Measurements from ENCODE around the gene GRIK4. TPM values are rescaled to one million over a fixed set of nuclear protein-coding genes. Genes with fewer than 3 reads are reported as not detected.

The GRIK4 gene
- total RNA-seq, 2 experiments from 2014 or later, result 0.06 TPM; not detected in 1

DNA sequence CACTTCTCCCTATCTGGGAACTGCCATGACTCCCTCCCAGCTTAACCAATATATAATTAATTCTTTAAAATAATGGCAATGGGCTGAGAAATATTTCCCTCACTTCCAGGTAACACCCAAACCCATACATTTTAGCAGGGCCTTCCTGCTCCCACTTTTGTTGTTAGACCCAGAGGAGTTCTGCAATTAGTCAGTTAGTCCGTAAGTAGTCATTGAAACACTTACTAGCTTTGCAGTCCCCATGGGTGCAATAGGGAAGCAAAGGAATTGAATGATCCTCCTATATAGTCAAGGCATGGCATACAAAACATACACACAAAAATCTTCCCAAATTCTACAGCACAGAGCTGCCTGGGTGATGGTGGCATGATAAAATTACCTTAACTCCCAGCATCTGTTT, 258.4 kb downstream of the GRIK4 start:
- CTCF ChIA-PET (ENCODE audit: unreplicated experiment), result interaction anchor here (0.6 kb wide), 1 partner anchor 183 kb away, joined by 3 read pairs; no protein-coding TSS in a partner anchor
- POLR2A ChIA-PET, result no interaction called here
- intact Hi-C loops (cut with micrococcal nuclease; ENCODE audit: unreplicated experiment), result no loop called here
- Histone ChIP-seq H4K20me1 (ENCODE audit: insufficient read depth, low read length) (no peaks in the 10 kb centered on the region), H3K4me3 (ENCODE audit: low read depth, low read length, poor library complexity, severe bottlenecking) (no peak overlapping the region), H3K9me2 (ENCODE audit: insufficient read depth, low read length) (no peaks in the 10 kb centered on the region), H2AFZ (ENCODE audit: low read length) (no peak overlapping the region), H3K27ac (ENCODE audit: low read depth, low read length, poor library complexity, severe bottlenecking) (no peak overlapping the region), H3K9me3 (ENCODE audit: low read length) (peaks cover 14% of the 10 kb centered on the region; the same call in 1 of the 2 replicates), H3K36me3 (ENCODE audit: insufficient read depth, low read length) (no peaks in the 10 kb centered on the region), H3K4me1 (ENCODE audit: insufficient read depth, low read length, poor library complexity, severe bottlenecking) (no peaks in the 10 kb centered on the region), H3K4me2 (ENCODE audit: low read length) (no peak overlapping the region), H3K79me2 (ENCODE audit: insufficient read depth, low read depth, low read length) (no peaks in the 10 kb centered on the region)
- TF ChIP-seq CTCF (conservative IDR thresholded peaks at IDR 0.05; ENCODE audit: low read length) (no peak), EZH2phosphoT487 (IDR thresholded peaks at IDR 0.05; ENCODE audit: borderline replicate concordance, low read depth, low read length) (no peak)
- no peak for DNase-seq (ENCODE audit: low spot score)
- no TSS peak for BruUV-seq (replicated peaks)

GRCh38 chr11:120771551-120772060, 260.1 kb downstream of the GRIK4 start:
- H3K9me2 ChIP-seq (ENCODE audit: insufficient read depth, low read length), result no peaks in the 10 kb centered on the region
- H3K4me3 ChIP-seq (ENCODE audit: low read depth, low read length, poor library complexity, severe bottlenecking), result no peak overlapping the region
- H3K36me3 ChIP-seq (ENCODE audit: insufficient read depth, low read length), result no peaks in the 10 kb centered on the region
- no peak for DNase-seq (ENCODE audit: low spot score)
- H3K9me3 ChIP-seq (ENCODE audit: low read length), result peaks cover 14% of the 10 kb centered on the region; the same call in 1 of the 2 replicates
- TF ChIP-seq EZH2phosphoT487 (IDR thresholded peaks at IDR 0.05; ENCODE audit: borderline replicate concordance, low read depth, low read length) (no peak), CTCF (conservative IDR thresholded peaks at IDR 0.05; ENCODE audit: low read length) (no peak)
- no peaks in the 10 kb centered on the region for H3K79me2 ChIP-seq (ENCODE audit: insufficient read depth, low read depth, low read length)
- no peaks in the 10 kb centered on the region for H3K4me1 ChIP-seq (ENCODE audit: insufficient read depth, low read length, poor library complexity, severe bottlenecking)
- no peak overlapping the region for H2AFZ ChIP-seq (ENCODE audit: low read length)
- CTCF ChIA-PET (ENCODE audit: unreplicated experiment), result no interaction called here
- no TSS peak for BruUV-seq (replicated peaks)
- no peak overlapping the region for H3K27ac ChIP-seq (ENCODE audit: low read depth, low read length, poor library complexity, severe bottlenecking)
- no peak overlapping the region for H3K4me2 ChIP-seq (ENCODE audit: low read length)
- POLR2A ChIA-PET, result no interaction called here
- H4K20me1 ChIP-seq (ENCODE audit: insufficient read depth, low read length), result no peaks in the 10 kb centered on the region
- intact Hi-C loops (cut with micrococcal nuclease; ENCODE audit: unreplicated experiment), result no loop called here

DNA sequence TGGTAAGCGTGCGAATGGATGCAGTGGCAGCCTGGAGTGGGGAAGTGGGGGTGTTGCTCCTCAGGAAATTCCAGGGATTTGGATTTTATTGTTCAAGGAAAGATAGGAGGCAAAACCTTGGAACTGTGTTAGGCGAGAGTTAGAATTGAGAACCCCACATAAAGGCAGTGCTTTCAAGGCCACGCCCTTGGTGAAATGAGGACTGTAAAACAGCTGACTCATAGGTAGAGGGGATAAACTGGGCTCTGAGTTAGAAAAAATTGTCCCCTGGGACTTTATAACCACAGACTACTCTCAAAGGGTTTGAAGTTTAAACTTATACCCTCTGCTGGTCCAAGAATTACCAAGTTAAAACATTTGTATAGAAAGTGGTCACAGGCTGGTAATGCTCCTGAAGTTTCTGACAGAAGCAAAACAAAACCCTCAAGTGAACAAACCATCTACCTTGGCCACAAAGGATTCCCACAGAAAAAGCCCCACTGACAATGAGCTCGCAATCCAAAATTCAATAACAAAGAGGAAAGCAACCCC, 262.0 kb downstream of the GRIK4 start:
- ChIA-PET POLR2A (no interaction called here), CTCF (ENCODE audit: unreplicated experiment) (no interaction called here)
- Histone ChIP-seq H2AFZ (ENCODE audit: low read length) (no peak overlapping the region), H3K9me3 (ENCODE audit: low read length) (peaks cover 2% of the 10 kb centered on the region; the same call in 1 of the 2 replicates), H3K27ac (ENCODE audit: low read depth, low read length, poor library complexity, severe bottlenecking) (no peak overlapping the region), H3K79me2 (ENCODE audit: insufficient read depth, low read depth, low read length) (no peaks in the 10 kb centered on the region), H3K9me2 (ENCODE audit: insufficient read depth, low read length) (no peaks in the 10 kb centered on the region), H4K20me1 (ENCODE audit: insufficient read depth, low read length) (no peaks in the 10 kb centered on the region; the same call in 1 of the 2 replicates), H3K4me3 (ENCODE audit: low read depth, low read length, poor library complexity, severe bottlenecking) (no peak overlapping the region), H3K4me1 (ENCODE audit: insufficient read depth, low read length, poor library complexity, severe bottlenecking) (no peaks in the 10 kb centered on the region), H3K36me3 (ENCODE audit: insufficient read depth, low read length) (no peaks in the 10 kb centered on the region), H3K4me2 (ENCODE audit: low read length) (no peak overlapping the region)
- no TSS peak for BruUV-seq (replicated peaks)
- intact Hi-C loops (cut with micrococcal nuclease; ENCODE audit: unreplicated experiment), result no loop called here
- TF ChIP-seq CTCF (conservative IDR thresholded peaks at IDR 0.05; ENCODE audit: low read length) (no peak), EZH2phosphoT487 (IDR thresholded peaks at IDR 0.05; ENCODE audit: borderline replicate concordance, low read depth, low read length) (no peak)
- DNase-seq (ENCODE audit: low spot score), result peak; percentile 4

Data from OCI-LY7 (cell line).